NCI-H1417 (cell line): ENCODE results near the gene FBF1.
"Not testable (repeated sequence)": the region's sequence is repeated elsewhere in the genome, so short reads cannot be mapped to it uniquely, and the experiment has no call there.

Experiments used
- DNase-seq, 3 experiments: peaks; one replicate each; lab custom pipeline; 2025; lab: John Stamatoyannopoulos, UW

The FBF1 gene, protein sequence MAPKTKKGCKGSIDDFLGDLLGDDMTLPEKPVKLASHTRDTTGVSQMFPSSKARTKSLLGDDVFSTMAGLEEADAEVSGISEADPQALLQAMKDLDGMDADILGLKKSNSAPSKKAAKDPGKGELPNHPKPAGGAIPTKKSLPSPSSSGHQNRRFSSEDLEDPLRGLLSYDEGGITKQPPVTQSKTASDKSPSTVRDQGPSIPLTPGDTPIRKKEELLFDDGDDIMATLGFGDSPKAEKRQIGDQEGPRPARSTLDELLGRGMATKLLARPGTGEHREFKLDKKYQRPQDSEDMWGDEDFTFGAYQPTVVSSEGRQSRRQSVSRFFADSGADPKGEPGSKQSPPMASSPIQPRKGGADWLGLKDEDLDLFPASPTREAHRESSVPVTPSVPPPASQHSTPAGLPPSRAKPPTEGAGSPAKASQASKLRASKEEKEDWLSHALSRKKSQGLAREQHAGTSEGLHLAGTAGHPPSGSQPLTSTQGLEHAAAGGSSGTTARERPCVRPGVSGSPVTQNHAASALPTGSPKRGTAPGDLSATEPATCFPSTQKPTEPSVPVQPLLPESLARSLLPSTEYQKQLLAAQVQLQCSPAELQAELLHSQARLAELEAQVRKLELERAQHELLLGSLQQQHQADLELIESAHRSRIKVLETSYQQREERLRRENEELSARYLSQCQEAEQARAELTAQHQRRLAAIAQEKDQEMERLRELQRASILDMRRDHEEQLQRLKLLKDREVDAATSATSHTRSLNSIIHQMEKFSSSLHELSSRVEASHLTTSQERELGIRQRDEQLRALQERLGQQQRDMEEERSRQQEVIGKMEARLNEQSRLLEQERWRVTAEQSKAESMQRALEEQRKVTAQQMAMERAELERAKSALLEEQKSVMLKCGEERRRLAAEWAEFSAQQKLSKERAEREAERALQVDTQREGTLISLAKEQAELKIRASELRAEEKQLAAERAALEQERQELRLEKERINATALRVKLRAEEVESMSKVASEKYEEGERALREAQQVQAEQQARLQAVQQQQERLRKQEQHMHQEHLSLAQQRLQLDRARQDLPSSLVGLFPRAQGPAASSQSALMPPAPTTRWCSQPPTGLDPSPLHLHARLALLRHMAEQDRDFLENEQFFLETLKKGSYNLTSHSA

DNA sequence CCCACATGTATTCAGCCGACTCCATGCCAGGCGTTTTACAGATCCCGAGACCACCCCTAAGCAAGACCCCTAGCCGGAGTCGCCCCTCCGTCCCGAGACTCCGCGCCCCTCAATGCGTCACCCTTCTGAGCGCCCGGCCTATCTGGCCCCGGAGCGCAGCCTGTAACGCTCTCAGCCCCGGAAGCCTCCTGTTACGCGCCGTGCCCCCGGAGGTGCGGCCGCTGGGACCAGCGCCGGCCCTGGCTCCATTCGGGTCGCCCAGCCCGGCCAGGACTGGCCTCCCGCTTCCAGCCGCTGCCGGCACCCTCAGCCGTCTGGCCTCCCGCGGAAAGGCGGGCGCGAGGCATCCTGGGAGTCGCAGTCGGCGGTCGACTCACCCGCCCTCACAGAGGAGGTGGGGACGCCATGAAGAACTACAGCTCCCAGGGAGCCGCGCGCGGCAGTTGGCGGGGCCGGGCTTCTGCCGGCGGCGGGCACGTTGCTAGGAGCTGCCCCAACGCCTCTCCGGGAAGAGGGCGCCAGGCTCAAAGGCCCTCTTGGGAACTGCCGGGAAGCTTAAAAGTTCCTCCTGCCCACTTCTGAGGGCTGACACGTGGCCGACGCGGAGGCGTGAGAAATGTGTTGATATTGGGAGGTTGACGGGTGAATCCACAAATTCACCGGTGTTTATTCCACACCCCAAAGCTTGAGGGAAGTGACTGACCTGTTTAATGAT is at the start of gene FBF1:
Gene FBF1 (minus strand): TSS at position 316 of the 715 bp plus-strand sequence. CDS start 2,893 bp downstream, outside the sequence.
- peak; percentile 94 to 96 (median 95) for DNase-seq

GRCh38 chr17:75987041-75987440 is 46.2 kb upstream of the FBF1 start:
- no peak for DNase-seq

DNA sequence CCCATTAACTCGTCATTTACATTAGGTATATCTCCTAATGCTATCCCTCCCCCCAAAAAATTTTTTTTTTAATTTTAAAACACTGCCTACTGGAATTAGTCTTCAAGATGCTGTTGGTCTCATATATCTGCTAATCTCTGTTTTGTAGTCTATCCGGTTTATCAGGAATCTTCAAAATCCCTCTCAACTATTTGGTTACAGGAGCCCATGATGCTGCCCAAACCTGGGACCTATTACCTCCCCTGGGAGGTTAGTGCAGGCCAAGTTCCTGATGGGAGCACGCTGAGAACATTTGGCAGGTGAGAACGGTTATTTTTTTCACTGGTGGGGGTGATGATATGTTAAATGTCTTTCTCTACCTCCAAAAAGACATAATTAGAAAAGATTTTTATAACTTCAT is 45.1 kb upstream of the FBF1 start:
- no peak for DNase-seq

DNA sequence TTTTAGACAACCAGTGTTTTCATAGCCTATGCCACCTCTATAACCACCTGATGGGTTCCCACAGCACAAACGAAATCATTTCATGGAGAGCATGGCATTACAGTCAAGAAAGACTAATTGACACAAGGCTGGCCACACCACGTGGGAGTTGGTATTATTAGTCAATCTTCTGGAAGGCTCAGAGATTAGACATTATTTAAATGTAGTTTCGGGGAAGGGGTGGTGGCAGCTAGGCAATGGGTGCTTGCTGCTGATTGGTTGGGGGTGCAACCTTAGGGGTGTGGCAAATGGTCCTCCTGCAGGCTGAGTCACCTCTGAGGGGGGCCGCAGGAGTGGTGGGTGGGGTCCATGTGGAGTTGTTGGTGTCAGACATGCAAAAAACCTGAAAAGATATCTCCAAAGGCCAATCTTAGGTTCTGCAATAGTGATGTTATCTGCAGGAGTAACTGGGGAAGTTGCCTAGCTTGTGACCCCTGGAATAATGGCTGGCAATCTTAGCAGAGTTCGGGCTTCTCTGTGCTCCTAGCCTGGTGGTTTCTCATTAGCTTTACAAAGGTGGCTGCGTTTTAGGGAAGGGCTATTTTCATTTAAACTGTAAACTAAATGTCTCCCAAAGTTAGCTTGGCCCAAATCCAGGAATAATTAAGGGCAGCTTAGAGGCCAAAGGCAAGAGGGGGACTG is 42.8 kb upstream of the FBF1 start:
- DNase-seq: no peak

DNA sequence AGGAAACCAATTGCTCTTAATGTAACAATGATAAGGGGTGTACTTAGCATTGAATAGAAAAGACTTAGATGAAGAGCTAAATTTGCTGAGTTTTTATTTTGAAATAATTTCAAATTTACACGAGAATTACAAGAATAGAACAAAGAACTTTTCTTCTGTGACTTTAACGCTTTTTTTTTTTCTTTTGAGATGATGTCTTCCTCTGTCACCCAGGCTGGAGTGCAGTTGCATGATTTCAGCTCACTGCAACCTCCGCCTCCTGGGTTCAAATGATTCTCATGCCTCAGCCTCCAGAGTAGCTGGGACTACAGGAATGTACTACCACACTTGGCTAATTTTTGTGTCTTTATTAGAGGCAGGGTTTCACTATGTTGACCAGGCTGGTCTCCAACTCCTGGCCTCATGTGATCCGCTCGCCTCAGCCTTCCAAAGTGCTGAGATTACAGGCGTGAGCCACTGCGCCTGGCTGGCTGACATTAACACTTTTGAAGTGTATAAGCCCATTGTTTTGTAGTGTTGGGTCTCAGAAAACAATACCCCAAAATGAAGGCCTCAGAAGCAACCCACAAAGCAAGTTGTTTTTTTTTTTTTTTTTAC is 40.3 kb upstream of the FBF1 start:
- no peak for DNase-seq

DNA sequence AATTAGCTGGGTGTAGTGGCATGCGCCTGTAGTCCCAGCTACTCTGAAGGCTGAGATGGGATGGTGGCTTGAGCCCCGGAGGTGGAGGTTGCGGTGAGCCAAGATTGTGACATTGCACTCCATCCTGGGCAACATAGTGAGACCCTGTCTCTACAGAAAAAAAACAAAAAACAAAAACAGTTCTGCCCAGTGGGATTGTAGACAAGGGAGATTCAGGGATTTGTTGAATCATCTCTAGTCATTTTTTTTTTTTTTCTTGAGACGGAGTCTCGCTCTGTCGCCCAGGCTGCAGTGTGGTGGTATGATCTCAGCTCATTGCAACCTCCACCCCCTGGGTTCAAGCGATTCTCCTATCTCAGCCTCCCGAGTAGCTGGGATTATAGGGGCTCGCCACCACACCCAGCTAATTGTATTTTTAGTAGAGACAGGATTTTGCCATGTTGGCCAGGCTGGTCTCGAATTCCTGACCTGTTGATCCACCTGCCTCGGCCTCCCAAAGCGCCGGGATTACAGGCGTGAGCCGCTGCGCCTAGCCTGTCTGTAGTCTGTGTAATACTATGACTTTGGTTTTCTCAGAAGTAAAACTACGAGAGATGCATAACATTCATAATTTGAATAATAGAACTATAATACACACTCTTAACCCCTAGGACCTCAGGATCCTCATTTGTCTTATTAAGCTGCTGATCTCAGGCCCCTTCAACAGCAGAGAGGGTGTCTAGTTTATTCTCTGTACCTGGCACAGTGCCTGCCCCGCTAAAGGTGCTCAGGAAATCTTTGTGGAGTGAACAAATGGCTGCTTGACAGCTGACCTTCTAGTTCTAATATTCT is 39.6 kb upstream of the FBF1 start:
- DNase-seq: no peak

DNA sequence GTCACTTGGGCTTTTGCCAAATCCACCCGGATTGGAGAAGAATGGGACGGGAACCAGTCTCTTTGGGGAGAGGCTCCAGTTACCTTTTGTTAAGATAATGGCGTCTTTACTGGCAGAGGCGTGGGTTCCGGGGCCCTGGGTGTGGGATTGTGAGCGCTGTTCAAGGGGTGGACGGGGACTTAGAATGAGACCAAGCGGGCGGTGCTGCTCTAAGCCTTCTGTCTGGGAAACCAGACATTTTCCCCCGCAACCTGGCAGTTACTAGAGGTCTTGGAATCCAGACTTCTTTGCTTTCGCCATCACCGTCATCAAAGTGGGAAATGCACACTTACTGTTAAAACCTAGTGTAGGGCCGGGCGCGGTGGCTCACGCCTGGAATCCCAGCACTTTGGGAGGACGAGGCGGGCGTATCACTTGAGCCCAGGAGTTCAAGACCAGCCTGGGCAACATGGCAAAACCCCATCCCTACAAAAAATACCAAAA is 38.9 kb upstream of the FBF1 start:
- DNase-seq: no peak

DNA sequence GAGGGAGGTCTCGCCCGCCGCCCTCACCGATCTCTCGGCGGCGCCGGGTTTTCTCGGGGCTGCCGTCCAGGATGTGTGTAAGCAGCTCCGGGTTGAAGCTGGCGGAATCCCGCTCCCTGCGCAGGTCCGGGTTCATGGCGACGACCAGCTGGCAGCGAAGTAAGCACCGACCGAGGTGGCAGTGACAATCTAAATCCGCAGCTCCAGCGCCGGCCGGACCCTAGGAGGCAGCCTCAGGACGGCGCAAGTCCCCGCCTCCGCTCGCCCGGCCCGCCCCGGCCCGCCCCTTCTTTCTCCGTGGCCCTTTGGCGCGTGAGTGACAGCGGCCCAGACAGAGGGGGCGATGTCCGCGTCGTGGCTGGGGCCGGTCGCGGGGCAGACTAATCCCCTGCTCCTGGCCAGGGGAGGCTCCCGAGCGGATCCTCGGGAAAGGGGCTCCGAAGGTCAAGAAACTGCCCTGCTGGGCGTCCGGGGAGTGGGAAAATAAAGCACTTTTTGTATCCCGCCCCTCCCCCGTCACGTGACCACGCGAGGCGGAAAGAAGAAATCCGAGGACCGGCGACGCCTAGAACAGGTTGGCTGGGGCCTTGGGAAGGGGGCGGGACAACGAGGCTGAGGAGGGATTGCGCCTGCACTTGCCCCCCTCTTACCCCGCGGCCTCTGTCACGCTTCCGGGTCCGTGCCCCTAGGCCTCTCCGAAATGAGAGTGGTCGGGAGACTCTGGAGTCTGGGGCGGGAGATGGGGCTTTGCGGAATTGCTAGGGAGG is 38.3 kb upstream of the FBF1 start, which contains the start of the genes ACOX1 and TEN1:
Gene ACOX1 (minus strand): TSS at position 229 of the 767 bp plus-strand sequence. CDS start 93 bp downstream, at position 136.
Gene TEN1 (plus strand): TSS at position 303 of the 767 bp plus-strand sequence. CDS start 6,953 bp downstream, outside the sequence.
- peak; percentile 96 to 98 (median 98) for DNase-seq

GRCh38 chr17:75976175-75976848 is 35.5 kb upstream of the FBF1 start:
- no peak for DNase-seq

- DNase-seq: no peak
These were observed 34.9 kb upstream of the FBF1 start for GRCh38 chr17:75975757-75976174.

DNA sequence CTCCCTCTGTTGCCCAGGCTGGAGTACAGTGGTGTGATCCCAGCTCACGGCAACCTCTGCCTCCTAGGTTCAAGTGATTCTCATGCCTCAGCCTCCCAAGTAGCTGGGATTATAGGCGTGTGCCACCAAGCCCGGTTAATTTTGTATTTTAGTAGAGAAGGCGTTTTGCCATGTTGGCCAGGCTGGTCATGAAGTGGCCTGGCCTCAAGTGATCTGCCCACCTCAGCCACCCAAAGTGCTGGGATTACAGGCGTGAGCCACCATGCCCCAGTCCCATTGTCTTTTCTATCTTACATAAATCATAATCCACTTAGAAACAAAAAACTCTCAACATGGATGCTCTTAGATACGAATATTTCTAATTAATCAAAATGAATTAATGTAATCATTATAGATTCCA is 34.3 kb upstream of the FBF1 start:
- not testable (repeated sequence) for DNase-seq

- no peak for DNase-seq
These were observed 29.8 kb upstream of the FBF1 start for GRCh38 chr17:75970626-75971025.

- DNase-seq: no peak
These were observed 29.2 kb upstream of the FBF1 start for GRCh38 chr17:75970011-75970523.

DNA sequence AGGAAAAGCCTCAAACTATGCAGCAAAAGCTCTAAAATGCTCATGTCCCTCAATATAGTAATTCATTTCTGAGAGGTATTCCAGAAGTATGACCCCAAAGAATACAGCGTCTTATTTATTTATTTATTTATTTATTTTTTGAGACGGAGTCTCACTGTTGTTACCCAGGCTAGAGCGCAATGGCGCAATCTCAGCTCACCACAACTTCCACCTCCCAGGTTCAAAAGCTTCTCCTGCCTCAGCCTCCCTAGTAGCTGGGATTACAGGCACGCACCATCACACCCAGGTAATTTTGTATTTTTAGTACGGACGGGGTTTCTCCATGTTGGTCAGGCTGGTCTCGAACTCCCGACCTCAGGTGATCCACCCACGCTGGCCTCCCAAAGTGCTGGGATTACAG is 28.2 kb upstream of the FBF1 start:
- DNase-seq: not testable (repeated sequence)

DNA sequence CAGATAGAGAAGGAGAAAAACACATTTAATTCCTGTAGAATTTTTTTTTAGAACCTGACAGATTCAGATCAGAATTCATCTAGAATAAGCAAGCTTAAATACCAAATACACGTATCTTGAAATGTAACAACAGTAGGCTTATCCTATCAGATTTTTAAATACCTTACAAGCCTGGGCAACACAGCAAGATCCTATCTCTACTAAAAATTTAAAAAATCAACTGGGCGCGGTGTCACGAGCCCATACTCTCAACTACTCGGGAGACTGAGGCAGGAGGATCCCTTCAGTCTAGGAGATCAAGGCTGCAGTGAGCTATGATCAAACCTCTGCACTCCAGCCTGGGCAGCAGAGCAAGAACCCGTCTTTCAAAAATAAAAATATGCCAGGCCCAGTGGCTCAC is 24.6 kb upstream of the FBF1 start:
- no peak for DNase-seq

DNA sequence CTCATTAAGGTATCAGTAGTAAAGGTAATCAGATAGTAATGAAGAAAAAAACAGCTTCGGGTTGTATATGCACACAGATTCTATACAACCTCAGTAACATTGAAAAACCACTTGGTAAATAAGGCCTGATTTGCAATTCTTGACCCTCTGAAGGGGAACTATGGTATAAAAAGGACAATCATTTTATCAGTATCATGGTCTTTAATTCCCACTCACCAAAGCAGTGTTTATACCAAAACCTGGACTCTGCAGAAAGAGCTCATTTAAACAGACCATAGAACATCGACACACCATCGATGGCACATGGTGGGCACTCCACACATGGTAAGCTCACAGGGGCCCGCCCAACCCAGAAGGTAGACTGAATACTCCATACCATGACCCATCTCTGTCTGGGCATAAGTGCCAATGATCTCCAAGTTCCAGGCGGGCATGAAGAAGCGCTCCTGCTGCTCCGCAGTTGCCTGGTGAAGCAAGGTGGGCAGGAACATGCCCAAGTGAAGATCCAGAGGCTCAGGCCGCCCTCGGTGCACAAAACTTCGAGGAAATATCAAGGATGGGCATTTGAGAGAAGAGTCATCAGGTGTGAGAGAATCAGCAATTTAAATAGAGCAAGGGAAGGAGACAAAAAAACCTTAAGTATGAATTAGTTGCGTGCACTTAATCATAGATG is 19.1 kb upstream of the FBF1 start:
- DNase-seq: no peak
